Suprapubic skin (tissue), 4 donors: ENCODE measurements around the gene SMIM13. TPM values are rescaled to one million over a fixed set of nuclear protein-coding genes. Genes with fewer than 3 reads are reported as not detected.

Experiments used
- DNase-seq, 2 donors: peaks; one replicate each; pipeline ENCODE4 v3.0.0-alpha.2; 2019; ENCODE audit warnings: low spot score in 2 of 2
- H3K27ac ChIP-seq: fragments of 200-600 bp; sonication (generic); one replicate; pipeline ENCODE4 v1.5.1; 2019
- H3K27me3 ChIP-seq: fragments of 200-600 bp; sonication (generic); one replicate; pipeline ENCODE4 v1.5.1; 2019
- H3K36me3 ChIP-seq: fragments of 200-600 bp; sonication (generic); one replicate; pipeline ENCODE4 v1.5.1; 2019
- H3K4me1 ChIP-seq: fragments of 200-600 bp; sonication (generic); one replicate; pipeline ENCODE4 v1.5.1; 2019
- H3K4me3 ChIP-seq: fragments of 200-600 bp; sonication (generic); one replicate; pipeline ENCODE4 v1.5.1; 2019; ENCODE audit warnings: mild to moderate bottlenecking
- H3K9me3 ChIP-seq: fragments of 200-600 bp; sonication (generic); one replicate; pipeline ENCODE4 v1.5.1; 2019
- EP300 ChIP-seq: sonication (generic); formaldehyde crosslinking; IDR thresholded peaks from one replicate; pipeline ENCODE4 v1.6.1; 2017; ENCODE audit warnings: antibody characterized with exemption
- POLR2A ChIP-seq, 2 donors: fragments of 450-650 bp; IDR thresholded peaks; one replicate each; pipeline ENCODE4 v1.6.1; 2017; ENCODE audit warnings: antibody characterized with exemption in 2 of 2, mild to moderate bottlenecking in 2 of 2, moderate library complexity in 2 of 2
- POLR2AphosphoS5 ChIP-seq, 3 donors: sonication (generic); formaldehyde crosslinking; IDR thresholded peaks; one replicate each; pipeline ENCODE4 v1.6.1; 2017; ENCODE audit warnings: antibody characterized with exemption in 3 of 3
- WGBS: methylation state at CpG from one replicate; pipeline ENCODE4 v1.1.5; 2018; 5-methylcytosine and 5-hydroxymethylcytosine counted together
- total RNA-seq, 4 donors: library from RNA; depleted of rRNA; stranded (reverse); fragments of >200 nt; gene quantifications; one replicate each; pipeline ENCODE4 v1.1.0, GENCODE V29; 2016
- TF ChIP-seq, protein P1 (sequence below), 2 donors: fragments of 200-600 bp in 1 of 2; fragments of 450-650 bp in 1 of 2; sonication (generic) in 1 of 2; IDR thresholded peaks; one replicate each; pipeline ENCODE4 v1.5.1; 2016 to 2019; ENCODE audit warnings: antibody characterized with exemption in 2 of 2, mild to moderate bottlenecking in 1 of 2, moderate library complexity in 1 of 2

SMIM13 gene
- 10 to 100 TPM in 3 of 4 donors, 1 to 10 TPM in 1; 9.3 to 15.6 (median 10.7) TPM for total RNA-seq

DNA sequence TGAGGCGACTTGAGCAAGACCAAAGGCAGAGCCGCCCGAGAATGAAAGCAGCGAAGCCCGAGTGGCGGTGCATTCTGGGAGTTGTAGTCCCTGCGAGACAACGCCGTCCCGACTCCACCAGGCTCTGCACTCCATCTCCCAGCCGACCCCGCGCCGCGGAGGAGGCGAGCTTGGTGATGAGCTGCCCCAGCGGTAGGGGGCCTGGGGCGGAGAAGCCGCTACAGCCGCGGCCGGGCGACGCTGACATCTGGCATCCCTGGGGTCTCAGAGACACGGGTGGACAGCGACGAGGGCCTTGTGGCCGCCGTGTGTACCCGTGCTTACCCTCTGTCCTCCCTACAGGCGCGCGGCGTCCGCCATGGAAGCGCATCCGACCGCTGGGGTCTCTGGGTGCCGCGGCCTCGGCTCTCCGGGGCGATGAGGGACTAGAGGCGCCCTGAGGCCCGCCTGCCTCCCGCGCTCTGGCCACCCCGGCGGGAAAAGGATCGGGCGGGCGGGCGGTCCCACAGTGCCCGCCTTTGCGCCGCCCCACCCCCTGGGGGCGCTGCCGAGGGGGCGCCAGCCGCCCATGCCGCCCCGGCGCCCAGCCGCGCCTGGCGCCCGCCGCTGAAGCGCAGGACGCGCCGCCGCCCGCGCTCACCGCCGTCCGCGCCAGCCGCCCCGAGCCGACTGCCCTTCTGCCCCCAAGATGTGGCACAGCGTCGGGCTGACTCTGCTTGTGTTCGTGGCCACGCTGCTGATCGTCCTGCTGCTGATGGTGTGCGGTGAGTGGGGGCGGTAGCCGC is at the start of gene SMIM13:
SMIM13 (plus strand) TSS at position 209 of the 785 bp plus-strand sequence; CDS start at position 689, 480 bp downstream.
- peak in 2 of 3 donors; percentile 7 to 48 for TF ChIP-seq POLR2AphosphoS5 (IDR thresholded peaks at IDR 0.05)
- peak; percentile 7 to 52 for TF ChIP-seq POLR2A (IDR thresholded peaks at IDR 0.05)
- TF ChIP-seq, protein P1, sequence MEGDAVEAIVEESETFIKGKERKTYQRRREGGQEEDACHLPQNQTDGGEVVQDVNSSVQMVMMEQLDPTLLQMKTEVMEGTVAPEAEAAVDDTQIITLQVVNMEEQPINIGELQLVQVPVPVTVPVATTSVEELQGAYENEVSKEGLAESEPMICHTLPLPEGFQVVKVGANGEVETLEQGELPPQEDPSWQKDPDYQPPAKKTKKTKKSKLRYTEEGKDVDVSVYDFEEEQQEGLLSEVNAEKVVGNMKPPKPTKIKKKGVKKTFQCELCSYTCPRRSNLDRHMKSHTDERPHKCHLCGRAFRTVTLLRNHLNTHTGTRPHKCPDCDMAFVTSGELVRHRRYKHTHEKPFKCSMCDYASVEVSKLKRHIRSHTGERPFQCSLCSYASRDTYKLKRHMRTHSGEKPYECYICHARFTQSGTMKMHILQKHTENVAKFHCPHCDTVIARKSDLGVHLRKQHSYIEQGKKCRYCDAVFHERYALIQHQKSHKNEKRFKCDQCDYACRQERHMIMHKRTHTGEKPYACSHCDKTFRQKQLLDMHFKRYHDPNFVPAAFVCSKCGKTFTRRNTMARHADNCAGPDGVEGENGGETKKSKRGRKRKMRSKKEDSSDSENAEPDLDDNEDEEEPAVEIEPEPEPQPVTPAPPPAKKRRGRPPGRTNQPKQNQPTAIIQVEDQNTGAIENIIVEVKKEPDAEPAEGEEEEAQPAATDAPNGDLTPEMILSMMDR (IDR thresholded peaks at IDR 0.05), result peak; percentile 32 to 62
- no peak for TF ChIP-seq EP300
- peak within 1 kb of the TSS; percentile 98 for H3K27ac ChIP-seq
- no CpG with 5 or more reads among the region's 90 CpGs for WGBS
- peak; percentile 98 to 99 for DNase-seq
- H3K4me1 ChIP-seq, result peaks cover 29% of the 10 kb centered on the region
- H3K4me3 ChIP-seq, result peak within 1 kb of the TSS; percentile 97
- H3K36me3 ChIP-seq, result no peaks in the 10 kb centered on the region
- no peaks in the 10 kb centered on the region for H3K9me3 ChIP-seq
- no peaks in the 10 kb centered on the region for H3K27me3 ChIP-seq

DNA sequence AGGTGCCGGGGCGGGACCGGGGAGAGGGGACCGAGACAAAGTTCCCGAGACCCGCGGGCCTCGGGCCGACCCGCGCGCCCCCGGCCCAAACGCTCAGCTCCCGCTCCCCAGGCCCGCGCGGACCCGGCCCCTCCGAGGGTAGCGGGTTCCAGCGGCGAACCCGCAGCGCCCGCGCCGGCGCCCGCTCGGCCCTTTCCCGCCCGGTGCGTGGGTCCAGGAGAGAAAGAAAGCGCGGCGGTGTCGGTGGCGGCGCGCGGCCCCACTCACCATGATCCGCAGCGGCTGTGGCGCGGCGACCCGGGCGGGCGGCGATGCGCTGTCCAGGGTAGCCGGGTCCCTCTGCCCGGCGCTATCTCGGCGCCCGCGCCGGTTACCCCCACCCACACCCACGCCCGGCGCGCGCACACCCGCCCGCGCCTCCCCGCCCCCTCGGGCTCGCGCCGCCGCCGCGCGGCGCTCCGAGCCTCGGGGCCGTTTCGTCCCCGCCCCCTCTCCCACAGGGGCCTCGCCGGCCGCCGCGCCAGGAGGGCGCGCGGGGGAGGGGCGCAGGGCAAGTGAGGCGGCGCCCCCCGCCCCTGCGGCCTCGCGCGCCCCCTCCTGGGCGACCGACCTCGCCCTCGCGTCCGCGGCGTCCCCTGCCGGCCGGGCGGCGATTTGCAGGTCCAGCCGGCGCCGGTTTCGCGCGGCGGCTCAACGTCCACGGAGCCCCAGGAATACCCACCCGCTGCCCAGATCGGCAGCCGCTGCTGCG is 49.5 kb upstream of the SMIM13 start, which contains the start of gene ELOVL2:
ELOVL2 (minus strand) TSS at position 345 of the 751 bp plus-strand sequence; CDS start at position 270, 75 bp downstream.
- Histone ChIP-seq H3K4me1 (peaks cover 19% of the 10 kb centered on the region), H3K27me3 (peaks cover 92% of the 10 kb centered on the region), H3K9me3 (no peaks in the 10 kb centered on the region), H3K27ac (no peak within 1 kb of the TSS), H3K4me3 (peak within 1 kb of the TSS; percentile 64), H3K36me3 (no peaks in the 10 kb centered on the region)
- WGBS, result 6% methylated on average over 28 of the region's 124 CpGs
- DNase-seq, result no peak
- no peak for TF ChIP-seq POLR2A (IDR thresholded peaks at IDR 0.05)
- TF ChIP-seq, protein P1 (IDR thresholded peaks at IDR 0.05), result peak in 1 of 2 donors; percentile 18
- TF ChIP-seq POLR2AphosphoS5 (IDR thresholded peaks at IDR 0.05), result no peak

DNA sequence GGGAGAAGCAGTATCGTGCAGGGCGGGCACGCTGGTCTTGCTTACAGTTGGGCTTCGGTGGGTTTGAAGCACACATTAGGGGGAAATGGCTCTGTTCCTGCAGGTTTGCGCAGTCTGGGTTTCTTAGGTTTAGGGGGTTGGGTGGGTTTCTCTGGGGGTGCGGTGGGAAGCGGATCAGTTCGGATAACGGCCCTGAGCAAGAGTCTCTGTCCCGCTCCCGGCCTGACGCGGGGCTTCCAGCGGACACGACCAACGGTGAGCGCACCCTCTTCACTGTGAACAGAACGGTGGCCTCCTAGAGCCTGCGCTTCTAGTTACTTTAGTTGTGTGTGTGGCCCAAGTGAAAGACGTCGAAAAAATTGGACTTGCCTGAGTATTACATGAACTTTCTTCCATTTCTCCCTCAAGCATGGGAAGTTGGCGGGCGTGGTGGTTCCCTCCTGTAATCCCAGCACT is 48.9 kb upstream of the SMIM13 start:
- TF ChIP-seq EP300 (no peak), POLR2A (IDR thresholded peaks at IDR 0.05) (no peak), POLR2AphosphoS5 (IDR thresholded peaks at IDR 0.05) (no peak)
- TF ChIP-seq, protein P1 (IDR thresholded peaks at IDR 0.05), result no peak
- no peak for DNase-seq
- Histone ChIP-seq H3K27ac (no peak overlapping the region), H3K36me3 (no peaks in the 10 kb centered on the region), H3K4me3 (peak overlapping the region; percentile 64), H3K9me3 (no peaks in the 10 kb centered on the region), H3K4me1 (peaks cover 19% of the 10 kb centered on the region), H3K27me3 (peaks cover 87% of the 10 kb centered on the region)
- whole genome bisulfite sequencing, result 29% methylated on average over 19 of the region's 23 CpGs

DNA sequence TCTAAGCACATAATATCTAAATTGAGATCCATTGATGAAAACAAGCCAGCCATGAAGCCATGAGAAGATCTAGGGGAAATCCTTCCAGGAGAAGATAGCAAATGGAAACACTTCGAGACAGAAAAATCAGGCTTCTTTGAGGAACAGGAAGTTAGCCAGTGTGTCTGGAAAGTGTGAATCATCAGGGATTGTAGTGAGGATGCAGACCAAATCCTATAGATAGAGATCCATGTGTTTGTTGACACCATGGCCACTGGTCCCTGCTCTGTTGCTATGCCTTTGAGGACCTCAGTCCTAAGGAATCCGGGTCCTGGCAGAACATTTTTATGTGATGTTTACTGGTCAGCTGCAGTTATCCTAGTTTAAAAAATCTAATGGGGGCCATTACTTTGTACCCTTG is 42.9 kb upstream of the SMIM13 start:
- no peaks in the 10 kb centered on the region for H3K36me3 ChIP-seq
- DNase-seq, result no peak
- H3K27me3 ChIP-seq, result peaks cover 37% of the 10 kb centered on the region
- no peak overlapping the region for H3K27ac ChIP-seq
- 71% methylated on average over 2 of the region's 2 CpGs for WGBS
- H3K9me3 ChIP-seq, result no peaks in the 10 kb centered on the region
- TF ChIP-seq EP300 (no peak), POLR2AphosphoS5 (IDR thresholded peaks at IDR 0.05) (no peak), POLR2A (IDR thresholded peaks at IDR 0.05) (no peak)
- TF ChIP-seq, protein P1 (IDR thresholded peaks at IDR 0.05), result no peak
- no peaks in the 10 kb centered on the region for H3K4me1 ChIP-seq
- H3K4me3 ChIP-seq, result no peak overlapping the region

DNA sequence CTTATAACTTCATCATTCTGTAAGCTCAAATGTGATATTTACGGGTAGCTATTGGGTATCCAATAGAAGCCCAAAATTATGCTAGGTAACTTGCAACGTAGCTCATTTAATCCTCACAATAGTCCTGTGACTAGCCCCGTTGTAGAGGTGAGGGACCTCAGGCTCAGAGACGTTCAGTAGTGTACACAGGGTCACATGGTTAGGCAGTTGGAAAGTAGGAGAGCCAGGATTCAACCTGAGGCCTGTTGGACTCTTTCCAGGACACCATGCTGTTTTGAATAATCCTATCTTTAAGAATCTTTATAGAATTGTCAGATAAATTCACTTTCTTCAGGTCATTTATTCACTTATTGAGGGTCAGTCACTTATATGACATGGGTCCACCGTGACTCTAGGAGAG is 40.3 kb upstream of the SMIM13 start:
- Histone ChIP-seq H3K27me3 (peaks cover 13% of the 10 kb centered on the region), H3K4me3 (no peak overlapping the region), H3K27ac (no peak overlapping the region), H3K4me1 (no peaks in the 10 kb centered on the region), H3K9me3 (no peaks in the 10 kb centered on the region), H3K36me3 (no peaks in the 10 kb centered on the region)
- DNase-seq, result no peak
- no peak for TF ChIP-seq POLR2AphosphoS5 (IDR thresholded peaks at IDR 0.05)
- TF ChIP-seq, protein P1 (IDR thresholded peaks at IDR 0.05), result no peak
- no peak for TF ChIP-seq POLR2A (IDR thresholded peaks at IDR 0.05)
- no peak for TF ChIP-seq EP300
- 72% methylated on average over 5 of the region's 5 CpGs for WGBS
